Measurements from ENCODE around the gene MAP7D1.

MAP7D1 gene

GRCh38 chr1:36128126-36128904, 27.6 kb upstream of the MAP7D1 start:
- DNase-seq: no peak

DNA sequence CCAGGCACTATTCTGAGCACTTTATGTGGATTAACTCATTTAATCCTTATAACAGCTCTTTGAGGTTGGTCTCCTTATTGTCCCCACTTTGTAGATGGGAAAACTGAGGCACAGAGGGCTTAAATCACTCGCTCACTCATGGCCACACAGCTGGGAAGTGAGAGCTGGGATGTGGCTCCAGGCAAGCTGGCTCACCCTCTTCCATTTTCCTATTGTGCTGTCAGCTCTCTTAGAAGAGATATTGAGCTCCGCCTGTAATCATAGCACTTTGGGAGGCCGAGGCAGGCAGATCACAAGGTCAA, 27.1 kb upstream of the MAP7D1 start:
- DNase-seq: no peak

DNA sequence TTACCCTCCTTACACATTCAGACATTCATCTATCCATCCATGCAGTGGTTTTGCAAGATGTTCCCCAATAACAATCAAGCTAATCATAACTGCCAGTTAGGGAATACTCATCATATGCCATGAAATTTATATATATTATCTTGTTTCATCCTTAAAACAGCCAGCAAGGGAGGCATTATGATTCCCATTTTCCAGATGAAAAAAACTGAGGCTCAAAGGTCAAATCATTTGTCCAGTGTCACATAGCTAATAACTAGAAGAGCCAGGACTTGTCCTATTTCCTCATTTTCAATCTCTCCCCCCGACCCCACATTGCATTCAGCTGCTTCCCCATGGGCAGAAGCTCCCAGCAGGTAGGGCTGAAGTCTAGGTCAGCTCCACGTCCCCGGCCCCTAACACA, 23.9 kb upstream of the MAP7D1 start:
- no peak for DNase-seq

DNA sequence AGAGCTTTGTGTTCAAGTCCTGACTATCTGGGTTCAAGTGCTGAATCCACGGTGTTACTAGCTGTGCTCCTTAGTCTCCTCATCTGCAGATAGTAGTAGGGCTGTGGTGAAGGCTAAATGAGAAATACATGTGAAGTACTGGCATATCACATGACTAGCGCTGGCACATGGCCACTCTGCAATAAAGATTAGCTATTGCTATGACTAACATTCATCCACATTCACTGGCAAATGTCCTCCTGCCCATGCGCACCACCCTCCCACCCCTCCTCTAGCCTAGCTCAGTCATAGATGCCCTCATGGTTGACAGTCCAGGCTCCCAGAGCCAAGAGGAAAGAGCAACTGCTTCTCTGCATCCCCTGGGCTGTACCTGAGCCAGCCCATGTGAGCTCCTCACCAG, 22.5 kb upstream of the MAP7D1 start:
- peak; percentile 91 for DNase-seq

- no peak for DNase-seq
Measured at GRCh38 chr1:36134031-36134430, 21.9 kb upstream of the MAP7D1 start.

DNA sequence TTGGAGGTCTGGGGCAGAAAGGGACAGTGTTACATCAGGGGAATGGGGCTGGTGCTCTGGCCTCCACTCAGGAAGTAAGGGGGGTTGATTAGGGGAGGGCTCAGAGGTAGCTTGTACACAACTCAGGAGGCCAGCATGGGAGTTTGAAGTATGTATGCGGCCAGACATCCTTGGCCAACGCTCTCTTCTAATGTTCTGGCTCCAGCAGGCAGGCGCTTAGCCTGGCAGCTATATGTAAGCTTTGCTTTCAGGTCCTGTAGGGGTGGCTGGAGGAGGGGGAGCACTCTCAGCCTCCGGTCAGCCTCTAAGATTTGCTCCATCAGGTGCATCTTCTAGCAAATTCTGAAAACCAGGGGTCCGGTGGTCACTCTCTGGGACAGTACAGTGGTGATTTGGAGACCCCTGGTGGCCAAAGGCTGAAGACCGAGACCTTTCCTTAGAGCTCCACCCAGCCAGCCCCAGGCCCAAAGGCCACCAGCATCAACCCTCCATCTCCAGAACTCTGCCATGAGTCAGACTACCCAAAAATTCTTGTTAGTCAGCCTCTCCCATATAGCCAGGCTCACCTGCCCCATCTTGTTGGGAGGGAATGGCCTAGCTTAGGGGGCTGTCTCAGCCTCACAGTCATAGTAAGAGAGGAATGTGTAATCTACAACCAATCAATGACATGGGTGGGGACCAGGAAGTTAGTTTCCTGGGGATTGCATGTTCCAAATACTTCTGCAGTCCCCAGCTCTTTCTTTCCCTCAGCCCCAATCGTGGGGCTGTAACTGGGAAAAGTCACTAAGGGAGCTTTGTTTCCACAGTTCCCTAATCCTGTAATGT, 21.2 kb upstream of the MAP7D1 start:
- DNase-seq: peak; percentile 55

DNA sequence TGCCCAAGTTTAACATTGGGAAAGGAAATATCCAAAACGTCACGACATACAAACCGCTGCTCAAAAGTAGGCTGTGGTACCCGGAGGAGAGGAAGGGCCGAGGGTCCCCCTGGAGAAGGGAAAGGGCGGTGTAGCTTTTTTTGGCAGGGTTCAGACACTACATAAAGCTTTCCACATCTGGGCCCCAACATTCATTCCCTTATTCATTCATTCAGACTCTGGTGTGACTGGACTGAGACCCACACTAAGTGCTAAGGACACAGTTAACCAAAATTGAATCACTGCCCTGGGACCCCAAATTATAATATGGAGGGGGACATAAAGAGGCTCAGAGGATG, 20.7 kb upstream of the MAP7D1 start:
- DNase-seq: no peak

DNA sequence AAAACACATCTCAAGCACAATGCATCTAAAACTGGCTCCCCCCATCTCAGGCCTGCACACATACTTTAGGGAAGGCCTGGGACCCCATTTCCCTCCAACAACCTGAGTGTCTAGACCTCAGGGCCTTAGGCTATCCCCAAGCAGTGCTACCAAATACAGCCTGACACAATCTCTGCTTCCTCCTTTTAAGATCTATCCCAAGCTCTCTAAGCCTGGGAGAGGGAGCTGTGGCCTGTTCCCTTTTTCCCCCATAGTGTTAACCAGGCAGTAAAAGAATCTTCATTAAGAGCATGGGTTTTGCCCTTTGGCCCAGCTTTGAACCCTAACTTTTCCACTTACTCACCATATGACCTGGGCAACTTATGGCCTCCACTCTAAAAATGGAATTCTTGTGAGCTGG, 20.2 kb upstream of the MAP7D1 start:
- no peak for DNase-seq

DNA sequence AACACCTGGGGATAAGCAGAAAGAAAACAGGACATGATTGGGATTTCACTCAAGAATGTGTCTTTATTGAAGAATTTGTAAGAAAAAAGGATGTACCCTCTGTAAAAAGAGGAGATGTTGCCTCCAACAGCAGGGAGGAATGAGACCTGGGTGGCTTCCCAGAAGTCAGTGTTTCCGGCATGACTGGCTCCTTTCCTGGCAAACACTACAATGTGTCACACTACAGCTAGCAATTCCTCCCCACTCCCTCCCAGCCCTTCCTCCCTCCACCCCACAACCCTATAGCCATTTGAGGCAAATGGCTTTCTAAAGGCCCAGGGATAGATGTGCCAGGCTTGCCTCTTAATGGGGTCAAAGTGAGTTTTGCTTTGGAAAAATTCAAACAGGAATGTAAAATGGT, 19.4 kb upstream of the MAP7D1 start:
- DNase-seq: no peak

GRCh38 chr1:36137226-36137625, 18.7 kb upstream of the MAP7D1 start:
- DNase-seq: no peak

GRCh38 chr1:36137776-36138175, 18.2 kb upstream of the MAP7D1 start:
- no peak for DNase-seq

- DNase-seq: no peak
Measured at GRCh38 chr1:36139521-36139920, 16.4 kb upstream of the MAP7D1 start.

DNA sequence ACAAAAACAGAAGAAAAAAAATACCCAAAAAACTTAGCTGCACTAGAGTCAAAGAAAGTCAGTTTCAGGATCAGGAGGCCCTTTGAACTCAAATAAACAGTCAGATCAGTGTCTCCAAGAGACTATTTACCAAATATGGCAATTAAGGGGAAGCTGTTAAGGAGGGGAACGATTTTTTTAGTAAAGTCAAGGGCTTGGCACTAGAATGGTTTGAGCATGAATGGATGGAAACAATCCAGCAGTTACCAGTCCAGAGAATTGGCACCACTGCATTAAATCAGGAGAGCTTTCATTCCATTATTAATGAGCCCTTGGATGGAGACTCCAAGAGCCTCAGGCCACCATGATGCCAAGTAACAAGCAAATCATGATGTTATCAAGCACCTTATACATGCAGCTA, 13.8 kb upstream of the MAP7D1 start:
- no peak for DNase-seq

DNA sequence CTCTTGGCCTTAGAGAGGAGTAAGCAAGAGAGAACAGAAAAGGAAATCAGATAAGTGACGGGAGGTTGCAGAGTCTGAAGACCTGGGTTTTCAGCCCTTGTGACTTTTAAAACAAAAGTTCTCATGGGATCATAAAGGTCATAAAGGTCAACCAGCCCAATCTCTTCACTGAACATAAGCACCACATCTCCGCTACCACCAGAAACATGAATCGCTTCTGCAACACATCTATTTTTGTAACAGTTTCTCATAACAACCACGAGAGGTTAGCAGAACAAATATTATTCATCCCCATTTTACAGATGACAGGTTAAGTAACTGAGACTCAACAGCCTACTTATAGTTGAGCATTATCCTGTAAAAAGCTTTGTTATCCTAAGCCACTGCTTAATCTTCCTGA, 12.5 kb upstream of the MAP7D1 start:
- DNase-seq: no peak

DNA sequence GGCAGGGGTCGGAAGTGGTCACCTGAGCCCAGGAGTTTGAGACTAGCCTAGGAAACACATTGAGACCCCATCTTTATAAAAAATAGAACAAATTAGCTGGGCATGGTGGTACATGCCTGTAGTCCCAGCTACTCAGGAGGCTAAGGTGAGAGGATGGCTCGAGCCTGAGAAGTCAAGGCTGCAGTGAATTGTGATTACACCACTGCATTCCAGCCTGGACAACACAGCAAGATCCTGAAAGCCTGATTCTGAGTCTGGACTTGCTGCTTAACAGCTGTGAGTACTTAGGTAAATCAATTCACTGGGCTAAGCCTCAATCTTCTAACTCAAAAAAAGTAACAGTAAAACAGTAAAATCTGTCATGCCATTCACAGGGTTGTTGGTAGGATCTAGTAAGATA, 11.5 kb upstream of the MAP7D1 start:
- no peak for DNase-seq

DNA sequence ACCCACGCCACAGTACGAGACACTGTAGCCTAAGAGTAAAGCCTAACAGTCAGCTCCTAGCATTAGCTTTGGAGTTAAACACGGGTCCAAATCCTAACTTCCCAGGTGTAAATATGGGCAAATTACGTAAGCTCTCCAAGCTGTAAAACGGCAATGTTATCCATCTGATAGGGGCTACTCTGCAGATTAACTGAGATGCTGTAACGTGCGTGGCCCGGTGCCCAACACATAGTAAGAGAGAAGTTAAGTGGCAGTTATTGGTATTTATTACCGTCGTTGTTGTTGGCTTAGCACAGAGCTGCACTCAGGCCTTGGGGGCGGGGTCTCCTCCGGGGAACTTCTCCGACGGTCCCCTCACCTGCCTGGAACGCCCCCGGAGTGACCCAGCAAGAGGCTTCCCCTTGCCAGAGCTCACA, 7.1 kb upstream of the MAP7D1 start:
- DNase-seq: no peak

DNA sequence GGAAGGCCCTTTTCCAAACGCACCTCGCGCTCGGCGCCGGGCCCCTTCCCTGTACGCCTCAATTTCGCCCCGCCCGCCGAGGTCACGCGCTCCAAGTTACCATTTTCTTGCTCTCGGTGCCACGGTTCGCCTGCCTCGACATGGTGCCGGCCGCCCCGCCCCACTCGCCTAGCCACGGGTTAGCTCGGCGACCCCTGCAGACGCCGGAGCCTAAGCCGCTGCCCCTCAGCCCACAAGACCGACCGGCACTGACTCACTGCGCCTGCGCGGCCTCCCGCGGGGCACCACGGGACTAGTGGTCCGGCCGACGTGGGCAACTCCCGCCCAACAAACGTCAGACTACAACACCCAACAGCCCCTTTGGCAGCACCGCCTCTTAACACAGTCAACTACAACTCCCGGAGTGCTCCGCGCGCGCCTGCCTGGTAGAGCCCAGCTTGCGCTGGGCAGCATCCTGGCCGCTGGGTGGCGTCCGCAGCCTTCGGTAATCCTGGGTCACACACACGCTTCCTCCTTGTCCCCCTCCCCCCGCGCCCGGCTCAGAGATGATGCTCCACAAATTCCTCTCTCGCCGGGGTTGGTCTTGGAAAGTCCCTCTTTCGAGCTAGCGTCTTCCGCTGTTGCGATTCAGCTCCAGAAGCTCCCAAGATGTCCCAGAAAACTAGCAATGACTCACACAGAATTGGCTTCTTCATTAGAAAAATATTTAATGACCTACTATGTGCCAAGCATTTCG, 6.6 kb upstream of the MAP7D1 start, which contains the start of gene TRAPPC3:
TRAPPC3 (minus strand) TSS at position 250 of the 736 bp plus-strand sequence; CDS start at position 142, 108 bp downstream.
- DNase-seq: peak; percentile 99

DNA sequence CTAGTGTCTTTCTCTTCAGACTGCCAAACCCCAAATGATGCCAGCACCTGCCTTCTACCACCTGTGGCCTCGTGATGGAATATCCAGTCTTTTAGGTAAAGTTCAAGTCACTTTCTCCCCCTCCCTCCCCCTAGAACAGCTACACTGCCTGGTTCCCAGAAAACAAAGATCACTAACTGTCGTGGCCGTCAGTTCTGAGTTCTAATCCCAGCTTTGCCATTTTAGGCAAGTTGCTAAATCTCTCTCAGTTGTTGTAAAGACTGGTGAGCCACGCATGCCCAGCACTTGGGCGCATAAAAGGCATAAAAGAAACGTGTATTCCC, 6.0 kb upstream of the MAP7D1 start:
- no peak for DNase-seq

DNA sequence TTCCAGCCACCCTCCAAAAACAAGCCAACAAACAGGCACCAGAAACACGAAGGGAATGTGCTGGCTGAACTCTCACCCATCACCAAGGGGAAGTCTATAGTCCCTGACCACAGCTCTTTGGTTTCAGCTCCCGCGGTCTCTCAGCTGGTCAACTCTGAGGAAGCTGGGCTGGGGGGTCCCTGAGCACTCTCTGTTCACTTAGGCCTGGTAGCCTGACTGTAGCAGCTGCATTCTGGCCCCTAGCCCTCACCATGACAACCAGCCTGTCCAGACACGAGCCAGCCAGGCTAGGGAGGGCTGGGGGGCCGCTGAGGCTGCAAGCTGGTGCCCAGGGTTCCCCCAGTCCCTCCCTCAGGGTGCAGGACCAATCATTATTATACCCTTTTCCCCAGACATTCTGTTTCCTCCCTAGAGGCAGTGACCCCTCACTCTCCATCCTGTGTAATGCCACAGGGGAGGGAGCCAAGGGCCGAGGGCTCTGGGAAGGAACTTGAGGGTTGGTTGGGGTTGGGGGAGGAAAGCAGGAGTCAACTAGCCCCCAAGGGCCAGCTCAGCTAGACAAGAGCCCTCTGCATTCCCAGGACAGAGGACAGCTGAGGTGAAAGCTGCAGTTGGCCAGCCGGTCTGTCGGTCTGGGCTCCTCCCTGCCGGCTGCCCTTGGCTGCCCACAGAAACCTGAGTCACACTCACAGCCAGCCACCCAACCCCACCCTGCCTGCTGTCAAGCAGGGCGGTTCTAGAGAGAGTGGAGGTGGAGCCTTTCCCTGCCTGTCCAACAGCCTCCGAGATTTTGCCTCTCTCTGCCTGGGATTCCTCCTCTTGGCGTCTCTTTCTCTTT, 5.4 kb upstream of the MAP7D1 start:
- DNase-seq: peak; percentile 86

- no peak for DNase-seq
Measured at GRCh38 chr1:36151134-36151844, 4.7 kb upstream of the MAP7D1 start.

DNA sequence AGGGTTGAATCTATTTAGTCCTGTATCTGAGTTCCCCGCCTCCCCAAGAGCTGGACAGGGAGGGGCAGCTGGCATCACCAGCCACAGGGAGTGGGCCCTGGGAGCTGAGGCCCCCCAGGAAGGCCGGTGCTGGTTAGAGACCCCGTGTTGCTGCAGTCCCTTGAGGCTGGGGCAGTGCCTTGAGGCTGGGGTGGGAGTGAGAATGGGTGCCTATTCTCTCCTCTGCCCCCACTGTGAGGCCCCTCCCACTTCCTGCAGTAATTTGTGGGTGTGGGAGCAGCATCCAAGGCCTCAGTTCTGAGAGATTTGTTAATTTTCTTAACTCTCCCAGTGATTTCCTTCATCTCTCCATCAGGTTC, 4.1 kb upstream of the MAP7D1 start:
- no peak for DNase-seq

GRCh38 chr1:36153476-36153875, 2.5 kb upstream of the MAP7D1 start:
- DNase-seq: no peak

- DNase-seq: no peak
Measured at GRCh38 chr1:36154335-36154734, 1.6 kb upstream of the MAP7D1 start.
